GM18499 (cell line): ENCODE results near the gene SF1.

ENCODE experiments used
- ATAC-seq: cut with Tn5 transposase; IDR thresholded peaks from one replicate; pipeline ENCODE4 v1.9.1; 2021; ENCODE audit warnings: moderate number of reproducible peaks; ENCODE audit not compliant: insufficient read depth, unreplicated experiment

SF1 gene

DNA sequence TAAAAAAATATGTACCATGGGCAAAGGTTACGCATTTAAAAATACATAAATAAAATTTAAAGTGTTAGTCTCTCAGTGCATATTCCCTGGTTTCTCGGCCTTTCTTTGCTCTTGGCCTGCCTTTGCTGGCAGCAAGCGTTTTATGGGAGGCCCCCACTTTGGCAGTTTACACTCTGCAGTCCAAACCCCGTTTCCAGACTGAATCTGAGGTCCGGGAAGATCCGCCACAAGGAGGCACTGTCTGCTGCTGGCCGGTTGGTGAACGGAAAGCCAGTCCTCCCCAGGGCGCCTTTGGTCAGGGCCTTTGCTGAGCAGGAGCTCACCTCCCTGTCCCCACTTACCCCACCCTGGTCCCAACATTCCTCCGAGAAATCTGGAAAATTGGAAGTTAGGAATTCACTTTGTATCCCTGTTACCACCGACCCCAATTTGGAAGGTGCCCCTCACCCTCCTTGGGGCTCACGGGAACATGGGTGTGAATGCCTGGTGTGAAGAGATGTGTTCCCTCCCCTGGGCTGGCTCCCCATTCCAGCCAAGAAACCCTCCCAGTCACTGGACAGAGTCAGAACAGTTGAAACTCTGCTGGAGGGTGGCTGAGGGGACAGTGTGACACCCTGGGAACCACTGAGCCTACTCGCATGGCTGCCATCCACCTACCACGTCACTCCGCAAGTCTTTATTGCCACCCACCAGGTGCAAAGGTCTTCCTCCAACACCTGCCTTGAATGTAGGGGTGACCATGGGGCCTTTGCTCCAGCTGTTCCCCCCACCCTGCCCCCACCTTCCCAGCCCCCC lies 9.4 kb upstream of the SF1 start:
- ATAC-seq: no peak

DNA sequence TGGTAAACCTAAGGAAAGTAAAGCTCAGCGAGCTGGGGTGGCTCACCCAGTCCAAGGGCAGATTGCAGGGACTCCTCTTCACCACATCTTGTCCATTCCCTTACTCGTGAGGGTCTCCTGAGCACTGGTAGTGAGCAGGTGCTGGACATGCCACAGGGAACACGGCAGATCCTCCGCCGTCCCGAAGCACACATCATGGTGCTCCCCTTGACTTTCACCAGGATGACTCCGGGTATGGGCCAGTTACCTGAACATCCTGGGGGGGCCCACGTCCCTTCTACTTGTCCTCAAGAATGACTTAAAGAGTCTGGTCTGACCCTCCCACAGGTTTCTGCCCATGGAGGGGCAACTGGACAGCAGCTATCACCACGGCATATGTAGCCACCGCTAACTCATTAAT lies 8.0 kb upstream of the SF1 start:
- ATAC-seq: no peak

DNA sequence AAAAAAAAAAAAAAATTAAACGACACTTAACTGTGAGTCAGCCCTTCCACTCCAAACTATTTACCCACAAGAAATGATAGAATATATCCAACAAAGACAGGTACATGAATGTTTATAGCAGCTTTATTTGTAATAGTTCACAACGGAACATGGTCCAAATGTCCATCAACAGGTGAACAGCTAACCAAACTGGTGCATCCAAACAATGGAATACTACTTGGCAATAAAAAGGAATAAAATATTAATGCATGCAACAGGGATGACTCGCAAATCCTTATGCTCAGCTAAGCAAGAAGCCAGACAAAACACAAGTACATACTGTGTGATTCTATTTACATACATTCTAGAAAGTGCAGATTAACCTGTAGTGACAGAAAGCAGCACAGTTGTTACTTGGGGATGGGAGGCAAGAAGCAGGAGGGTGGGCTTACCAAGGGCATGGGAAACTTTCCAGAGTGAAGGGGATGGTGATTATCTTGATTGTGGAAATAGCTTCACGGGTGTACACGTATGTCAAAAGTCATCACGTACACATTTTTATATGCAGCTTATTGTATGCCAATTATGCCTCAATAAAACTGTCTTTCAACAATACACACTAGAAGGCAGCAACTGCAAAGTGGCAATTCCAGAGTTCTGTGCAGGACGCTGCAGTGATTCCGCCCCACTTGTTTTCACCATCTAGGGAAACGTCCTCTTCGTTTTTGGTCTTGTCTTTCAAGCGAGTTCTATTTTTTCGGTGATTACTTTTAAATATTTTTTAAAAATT lies 6.7 kb upstream of the SF1 start:
- ATAC-seq: no peak

DNA sequence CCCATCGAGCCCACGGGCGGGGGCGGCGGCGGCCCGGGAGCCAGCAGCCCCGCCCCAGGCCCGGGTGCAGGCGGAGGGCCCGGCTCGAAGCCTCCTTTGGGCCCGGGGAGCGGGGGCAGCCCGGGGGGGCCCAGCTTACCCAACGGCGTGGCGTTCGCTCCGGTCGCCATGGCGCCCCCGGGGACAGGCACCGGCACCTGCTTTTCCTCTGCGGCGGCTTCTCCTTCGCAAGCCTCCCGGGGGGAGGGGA lies 194 bp downstream of the SF1 start:
- no peak for ATAC-seq

DNA sequence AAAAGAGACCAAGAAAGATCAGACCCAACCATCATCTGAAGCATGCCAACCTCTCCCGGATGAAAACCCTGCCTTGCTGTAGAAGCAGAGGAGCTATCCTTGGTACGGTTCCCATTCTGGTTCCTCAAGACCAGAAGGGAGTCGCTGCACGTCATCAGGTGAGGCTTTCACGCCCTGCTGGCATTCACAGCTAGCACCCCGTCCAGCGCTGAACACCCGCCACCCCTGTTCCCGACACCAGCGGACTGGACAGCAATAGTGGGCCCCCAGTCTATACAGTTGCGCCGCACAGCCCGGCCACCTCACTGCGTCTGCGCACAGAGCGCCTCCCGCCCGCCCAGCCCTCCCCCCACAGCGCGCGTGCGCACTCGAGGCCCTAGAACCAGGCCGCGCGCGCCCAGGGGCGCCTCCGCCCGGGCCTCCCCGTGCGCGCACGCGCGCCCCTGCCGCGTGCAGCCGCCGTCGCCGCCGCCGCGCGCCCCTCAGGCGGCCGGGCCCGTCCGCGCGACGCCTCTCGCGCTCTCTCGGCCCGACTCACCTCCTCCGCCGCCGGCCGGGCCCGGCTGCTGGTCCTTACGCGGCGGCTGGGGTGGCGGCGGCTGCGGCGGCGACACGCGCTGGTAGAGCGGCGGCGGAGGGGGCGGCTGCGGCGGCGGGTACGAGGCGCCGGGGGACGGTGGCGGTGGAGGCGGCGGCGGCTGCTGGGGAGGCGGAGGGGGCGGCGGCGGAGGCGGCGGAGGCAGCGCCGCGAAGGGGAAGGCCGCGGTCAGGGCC lies 706 bp downstream of the SF1 start:
- ATAC-seq: no peak

DNA sequence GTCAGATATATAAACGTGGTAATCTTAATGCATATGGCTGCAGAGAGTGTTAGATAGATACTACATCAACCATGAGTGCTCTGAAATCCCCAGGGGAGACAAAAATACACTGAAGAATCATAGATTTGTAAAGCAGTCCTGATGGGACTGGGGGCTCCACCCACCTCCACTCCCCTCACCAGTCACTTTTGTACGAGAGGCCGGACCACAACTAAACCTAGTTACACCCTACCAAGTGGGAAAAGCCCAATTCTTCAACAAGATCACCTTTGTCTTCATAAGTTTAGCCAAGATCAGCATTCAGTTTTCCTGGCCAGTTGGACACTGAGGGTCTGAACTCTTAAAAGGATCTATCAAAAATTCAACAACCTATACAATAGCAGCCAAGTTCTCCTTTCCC lies 1.5 kb downstream of the SF1 start:
- ATAC-seq: no peak

DNA sequence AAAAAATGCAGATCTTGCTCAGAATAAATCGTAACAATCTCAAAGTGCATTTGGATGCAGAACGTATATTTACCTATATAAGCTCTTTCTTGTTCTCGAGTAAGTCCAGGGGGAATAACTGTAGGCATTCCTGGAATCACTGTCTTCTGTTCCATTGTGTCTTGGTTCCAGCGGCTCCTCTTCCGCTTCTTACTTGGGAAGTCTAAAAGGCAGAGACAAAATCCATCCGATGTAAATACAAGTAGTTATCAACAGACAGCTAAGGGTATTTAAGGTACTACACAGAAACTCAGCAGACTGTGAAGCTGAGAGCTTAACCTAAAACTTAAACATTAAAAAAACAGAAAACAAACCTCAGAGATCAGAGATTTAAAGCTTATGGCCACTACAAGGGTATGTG lies 1.9 kb downstream of the SF1 start:
- ATAC-seq: no peak

DNA sequence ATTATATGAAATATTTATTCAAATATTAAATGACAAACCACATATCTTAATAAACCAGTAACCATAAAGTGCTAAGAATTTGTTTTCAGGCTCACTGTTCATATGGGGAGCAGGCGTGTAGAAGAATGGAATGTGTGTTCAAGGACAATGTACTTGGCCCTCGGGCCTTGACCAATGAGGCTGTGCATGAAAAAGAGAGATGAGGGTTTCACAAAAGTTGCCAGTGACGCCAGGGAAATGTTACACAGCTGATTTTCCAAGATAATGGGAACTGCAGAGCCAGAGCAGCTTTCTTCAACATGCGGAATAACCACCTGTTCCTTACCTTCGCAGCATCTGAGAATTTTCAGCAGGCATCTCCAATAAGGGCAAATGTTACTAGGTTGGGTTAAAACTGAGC lies 4.2 kb downstream of the SF1 start:
- ATAC-seq: no peak

DNA sequence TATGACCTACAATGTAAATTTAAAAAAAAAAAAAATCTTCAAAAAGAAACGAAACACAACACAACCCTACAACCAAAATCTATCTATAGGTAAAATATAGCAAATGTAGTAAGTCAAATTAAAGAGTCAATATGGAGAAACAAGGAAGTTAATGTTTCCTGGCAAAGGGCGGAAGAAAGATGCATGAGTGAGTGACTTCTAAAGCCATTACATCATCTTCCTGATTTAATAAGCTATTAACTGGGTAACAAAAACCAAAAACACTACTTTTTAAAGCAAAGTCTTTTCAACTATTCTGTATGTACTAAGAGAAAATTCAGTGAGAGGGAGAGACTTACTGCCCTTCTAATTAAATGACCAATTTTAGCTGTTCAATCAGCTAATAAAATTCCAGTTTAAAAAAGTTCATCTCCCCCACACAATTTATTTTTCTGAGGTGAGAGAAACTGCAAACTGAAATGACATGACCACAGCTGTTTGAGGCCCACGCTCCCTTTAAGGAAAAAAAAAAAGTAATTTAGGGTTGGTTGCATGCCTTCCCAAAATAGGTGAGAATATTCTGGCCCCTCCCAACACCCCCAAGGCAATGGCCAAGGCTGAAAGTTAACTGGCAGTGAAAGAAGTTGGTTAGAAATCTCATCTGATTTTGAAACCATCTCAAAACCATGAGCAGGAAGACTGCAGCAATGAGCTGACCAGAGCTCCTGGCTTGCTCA lies 5.9 kb downstream of the SF1 start:
- no peak for ATAC-seq

DNA sequence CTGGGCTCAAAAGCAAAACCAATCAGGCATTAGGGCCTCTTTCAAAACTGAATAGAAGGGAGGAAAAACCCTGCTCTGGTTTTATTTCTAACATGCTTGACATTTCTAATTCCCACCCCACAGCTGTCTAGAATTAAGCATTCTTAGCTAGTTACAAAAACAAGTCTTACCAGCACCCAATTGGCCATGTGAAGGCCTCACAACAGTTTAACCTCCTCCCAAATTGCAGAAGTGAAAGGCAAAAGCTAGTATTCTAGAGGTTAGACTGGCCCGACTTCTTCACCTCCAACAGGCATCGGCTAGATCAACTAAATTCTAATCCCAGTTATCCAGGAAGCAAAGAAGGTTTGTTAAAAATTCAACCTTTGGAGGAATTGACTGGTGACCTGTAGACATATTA lies 6.5 kb downstream of the SF1 start:
- ATAC-seq: no peak

DNA sequence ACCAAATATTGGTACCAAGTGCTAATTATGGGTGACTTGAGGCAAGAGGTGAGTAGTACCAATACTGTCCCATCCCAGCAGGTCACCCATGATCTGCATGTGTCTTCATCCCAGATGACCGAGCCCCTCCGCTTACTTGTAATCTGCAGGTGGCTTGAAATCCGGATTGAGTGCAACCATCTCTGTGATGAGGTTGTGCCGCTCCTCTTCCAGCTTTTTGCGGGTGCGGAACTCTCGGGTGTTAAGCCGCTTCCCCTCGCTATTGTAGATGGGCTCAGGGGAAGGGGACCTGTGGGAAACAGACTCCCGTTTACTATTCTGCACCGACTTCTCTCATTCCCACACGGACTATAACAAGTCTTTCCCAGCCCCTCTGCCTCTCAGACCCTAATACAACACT lies 8.2 kb downstream of the SF1 start:
- no peak for ATAC-seq

DNA sequence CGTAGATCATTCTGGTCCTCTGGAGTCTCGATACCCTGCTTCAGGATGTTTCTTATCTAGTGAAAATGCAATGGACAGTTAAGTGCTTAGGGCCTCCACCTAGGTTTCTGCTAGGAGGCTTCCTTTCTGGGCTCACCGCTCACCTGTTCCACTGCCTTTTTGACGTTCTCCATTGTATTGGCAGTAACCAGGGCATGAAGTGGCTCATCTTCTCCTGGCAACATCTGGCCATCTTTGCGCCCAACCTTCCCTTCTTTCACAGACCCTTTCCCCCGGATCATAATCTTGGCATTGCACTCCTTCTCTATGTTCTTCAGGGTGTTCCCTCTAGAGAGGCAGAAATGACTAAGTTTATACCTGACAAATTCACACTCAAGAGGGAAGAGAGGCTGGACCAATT lies 9.1 kb downstream of the SF1 start:
- ATAC-seq: no peak

DNA sequence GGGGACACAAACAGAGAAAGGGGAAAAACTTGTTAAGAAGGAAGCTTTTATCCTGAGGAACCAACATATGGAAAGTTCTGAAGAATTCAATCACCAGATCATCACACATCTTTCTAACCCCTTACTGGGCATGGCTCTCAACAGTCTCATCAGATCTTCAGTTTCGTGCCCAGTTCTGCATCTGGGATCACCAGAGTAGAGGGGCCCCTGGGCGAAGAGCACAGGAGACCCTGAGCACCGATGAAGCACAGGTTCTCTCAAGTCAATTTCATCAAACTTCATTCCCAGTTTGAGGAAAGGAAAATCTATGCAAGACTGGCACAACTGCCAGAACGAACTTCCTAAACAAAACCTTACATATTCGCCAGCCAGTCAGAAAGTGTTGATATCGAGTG lies 10.0 kb downstream of the SF1 start:
- no peak for ATAC-seq

DNA sequence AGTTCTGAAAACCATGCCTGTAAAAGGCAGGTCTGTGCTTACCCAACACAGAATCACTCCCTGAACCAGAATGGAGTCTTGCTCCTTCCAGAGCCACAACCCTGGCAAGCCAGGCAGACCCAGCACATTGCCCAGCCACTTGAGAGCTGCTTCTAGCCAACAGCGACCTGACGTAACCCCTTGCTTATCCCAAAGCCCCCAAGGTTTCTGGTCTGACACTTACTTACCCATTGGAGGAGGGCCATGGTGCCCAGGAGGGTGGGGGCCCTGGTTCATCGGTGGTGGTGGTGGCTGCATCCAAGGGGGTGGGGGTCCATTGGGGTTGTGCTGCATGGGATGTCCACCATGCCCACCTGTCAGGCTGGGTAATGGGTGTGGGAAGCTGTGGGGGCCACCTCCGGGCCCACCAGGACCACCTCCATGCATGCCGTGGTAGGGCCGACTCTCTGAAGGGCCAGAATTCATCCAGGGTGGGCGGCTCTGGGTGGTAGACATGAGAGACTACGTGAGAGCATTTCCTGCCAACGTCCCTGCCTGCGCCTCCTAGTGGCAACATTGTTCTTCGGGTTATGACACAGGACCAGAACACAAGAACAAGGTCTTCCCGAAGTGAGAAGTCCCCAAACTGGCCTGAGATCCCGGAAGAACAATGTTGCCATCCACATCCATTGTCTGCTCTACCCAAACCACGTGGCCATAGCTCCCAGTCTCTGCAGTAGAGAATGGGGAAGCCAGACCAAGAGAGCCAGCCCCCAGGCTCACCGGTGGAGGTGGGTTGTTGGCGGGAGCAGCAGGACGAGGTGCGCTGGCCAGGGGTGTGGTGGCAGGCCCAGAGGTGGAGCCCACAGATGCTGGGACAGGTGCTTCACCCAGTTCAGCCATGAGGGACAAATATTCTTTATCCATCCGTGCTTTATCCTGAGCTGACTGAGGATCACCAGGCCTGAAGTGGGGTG lies 10.7 kb downstream of the SF1 start:
- no peak for ATAC-seq

DNA sequence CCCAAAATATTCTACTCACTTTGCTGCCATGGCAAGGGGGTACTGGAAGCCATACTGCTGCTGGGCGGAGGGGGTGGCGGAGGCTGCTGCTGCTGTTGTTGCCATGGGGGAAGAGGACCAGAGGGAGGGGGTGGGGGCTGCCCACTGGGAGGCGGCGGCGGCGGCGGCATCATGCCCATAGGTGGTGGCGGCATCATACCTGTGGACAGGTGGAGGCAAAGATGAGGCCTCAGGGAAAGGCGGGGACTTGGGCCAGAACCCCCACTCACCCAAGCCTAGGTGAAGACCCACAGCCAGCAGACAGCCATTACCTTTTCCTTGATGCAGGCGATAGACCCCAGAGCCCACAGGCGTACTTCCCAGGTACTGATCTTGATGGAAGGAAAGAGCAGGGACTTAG lies 11.5 kb downstream of the SF1 start:
- ATAC-seq: no peak

DNA sequence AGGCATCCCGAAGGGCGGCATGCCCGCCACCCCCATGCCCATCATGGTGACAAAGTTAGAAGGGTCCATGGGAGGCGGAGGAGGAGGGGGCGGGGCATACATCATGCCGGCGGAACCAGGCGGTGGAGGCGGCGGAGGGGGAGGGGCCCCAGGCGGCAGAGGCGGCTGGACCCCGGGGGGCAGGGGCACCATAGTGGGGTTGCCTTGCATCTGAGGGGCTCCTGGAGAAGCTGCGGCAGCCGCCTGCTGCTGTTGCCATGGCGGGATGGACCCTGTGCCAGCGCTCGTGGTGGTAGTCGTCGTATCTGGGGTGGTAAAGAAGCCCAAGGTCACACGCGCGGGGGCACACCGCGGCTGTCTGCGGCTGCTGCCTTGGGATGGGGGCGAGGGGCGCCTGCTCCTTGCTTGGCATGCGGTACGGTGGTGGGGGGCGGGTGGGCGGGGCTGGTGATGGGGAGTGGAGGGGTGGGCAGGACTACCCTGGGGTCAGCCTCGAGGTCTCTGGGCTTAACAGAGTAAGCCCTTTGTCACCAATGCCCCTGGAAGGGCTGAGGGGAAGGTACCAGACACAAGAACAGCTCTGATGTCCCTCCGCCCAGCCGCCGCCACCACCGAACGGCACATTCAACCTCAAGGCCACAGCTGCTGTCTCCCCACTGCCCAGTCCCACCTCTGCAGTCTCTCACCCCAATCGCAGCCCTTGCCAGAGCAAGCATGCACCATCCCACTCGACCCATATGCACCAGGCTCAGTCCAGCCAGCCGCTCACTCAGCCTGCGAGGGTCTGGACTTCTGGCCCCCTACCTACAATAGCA lies 12.3 kb downstream of the SF1 start:
- ATAC-seq: no peak

DNA sequence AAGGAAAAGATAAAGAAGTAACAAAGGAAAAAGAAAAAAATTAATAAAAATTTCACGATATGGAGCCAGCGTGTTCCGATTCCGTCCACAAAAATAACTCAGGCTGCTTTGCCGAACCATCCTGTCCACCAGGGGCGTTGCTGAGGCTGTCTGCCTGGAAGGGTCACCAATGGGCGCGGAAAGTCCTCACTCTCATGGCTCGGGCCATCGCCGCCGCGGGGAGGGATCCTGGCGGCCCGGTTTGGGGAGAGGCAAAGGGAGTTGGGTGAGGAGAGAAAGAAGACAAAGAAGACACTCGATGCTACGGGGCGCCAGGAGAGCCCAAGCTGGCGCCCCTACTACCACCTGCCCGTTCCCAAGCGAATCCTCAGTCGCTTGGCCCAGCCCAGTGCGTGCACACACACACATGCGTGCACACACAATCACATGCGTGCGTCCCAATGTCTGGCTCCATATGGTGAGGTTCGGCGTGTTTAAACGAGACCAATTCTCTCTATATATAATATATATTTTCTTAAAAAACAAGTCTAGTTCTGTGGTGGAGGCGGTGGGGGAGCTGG lies 13.0 kb downstream of the SF1 start:
- no peak for ATAC-seq

DNA sequence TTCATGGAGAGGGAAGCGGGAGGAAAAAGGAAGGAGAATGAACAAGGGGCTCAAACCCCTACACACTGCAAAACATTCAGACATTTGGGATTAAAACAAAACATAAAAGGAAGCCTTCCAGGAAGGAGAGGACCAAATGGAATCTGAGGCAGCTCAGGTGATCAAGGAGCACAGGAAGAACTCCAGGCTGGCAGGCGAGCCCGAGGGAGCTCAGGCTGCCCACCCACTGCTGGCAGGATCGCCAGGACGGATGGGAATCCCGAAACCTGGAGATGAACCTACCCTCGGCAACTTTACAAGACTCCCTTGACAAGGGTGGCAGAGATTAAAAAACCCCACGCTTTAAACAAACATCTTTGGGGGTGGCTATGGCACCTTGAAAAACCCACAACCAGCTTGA lies 13.6 kb downstream of the SF1 start:
- no peak for ATAC-seq
